Nephron (organoid): ENCODE data around the gene ARHGEF10L.

Experiments used
- H3K27ac Mint-ChIP-seq, 3 experiments: 2 replicates each; pipeline ENCODE4 v1.8.0; 2020; ENCODE audit warnings: mixed read lengths in 3 of 3, mild to moderate bottlenecking in 2 of 3, moderate library complexity in 1 of 3
- H3K27me3 Mint-ChIP-seq: 2 replicates; pipeline ENCODE4 v1.8.0; 2021; ENCODE audit warnings: low read depth, mild to moderate bottlenecking, moderate library complexity, mixed read lengths
- H3K36me3 Mint-ChIP-seq: 2 replicates; pipeline ENCODE4 v1.8.0; 2020; ENCODE audit warnings: low read depth, mixed read lengths
- H3K4me1 Mint-ChIP-seq: 2 replicates; pipeline ENCODE4 v1.8.0; 2020; ENCODE audit warnings: mixed read lengths
- H3K4me3 Mint-ChIP-seq, 3 experiments: 2 replicates each; pipeline ENCODE4 v1.8.0; 2020; ENCODE audit warnings: mild to moderate bottlenecking in 3 of 3, mixed read lengths in 3 of 3, moderate library complexity in 2 of 3
- H3K9me3 Mint-ChIP-seq: 2 replicates; pipeline ENCODE4 v1.8.0; 2020; ENCODE audit warnings: mixed read lengths
- CTCF ChIP-seq, 3 experiments: fragments of 200-600 bp; sonication (generic); IDR thresholded peaks; one replicate each; pipeline ENCODE4 v1.5.0; 2021; ENCODE audit warnings: antibody characterized with exemption in 3 of 3; ENCODE audit not compliant: unreplicated experiment in 3 of 3

ARHGEF10L gene

GRCh38 chr1:17607644-17608581 is 68.4 kb downstream of the ARHGEF10L start:
- H3K36me3 Mint-ChIP-seq = peaks cover 11% of the 10 kb centered on the region
- no peak overlapping the region for H3K4me3 Mint-ChIP-seq
- no peaks in the 10 kb centered on the region for H3K9me3 Mint-ChIP-seq
- H3K27me3 Mint-ChIP-seq = no peaks in the 10 kb centered on the region
- TF ChIP-seq CTCF (IDR thresholded peaks at IDR 0.05; ENCODE audit: unreplicated experiment in 3 of 3) = no peak
- no peak overlapping the region for H3K27ac Mint-ChIP-seq
- H3K4me1 Mint-ChIP-seq = peaks cover 20% of the 10 kb centered on the region

- Mint-ChIP-seq H3K27ac (no peak overlapping the region), H3K36me3 (peaks cover 11% of the 10 kb centered on the region), H3K4me1 (peaks cover 11% of the 10 kb centered on the region), H3K27me3 (no peaks in the 10 kb centered on the region), H3K9me3 (no peaks in the 10 kb centered on the region), H3K4me3 (no peak overlapping the region)
- TF ChIP-seq CTCF (IDR thresholded peaks at IDR 0.05; ENCODE audit: unreplicated experiment in 3 of 3) = no peak
Measured at GRCh38 chr1:17609529-17609928, 70.0 kb downstream of the ARHGEF10L start.

- Mint-ChIP-seq H3K4me1 (peaks cover 11% of the 10 kb centered on the region), H3K36me3 (peaks cover 11% of the 10 kb centered on the region), H3K9me3 (no peaks in the 10 kb centered on the region), H3K4me3 (no peak overlapping the region), H3K27me3 (no peaks in the 10 kb centered on the region), H3K27ac (no peak overlapping the region)
- no peak for TF ChIP-seq CTCF (IDR thresholded peaks at IDR 0.05; ENCODE audit: unreplicated experiment in 3 of 3)
Measured at GRCh38 chr1:17610085-17610484, 70.6 kb downstream of the ARHGEF10L start.

GRCh38 chr1:17610713-17611112 is 71.2 kb downstream of the ARHGEF10L start:
- Mint-ChIP-seq H3K36me3 (peaks cover 11% of the 10 kb centered on the region), H3K27me3 (no peaks in the 10 kb centered on the region), H3K4me1 (peaks cover 6% of the 10 kb centered on the region), H3K27ac (no peak overlapping the region), H3K4me3 (no peak overlapping the region), H3K9me3 (no peaks in the 10 kb centered on the region)
- no peak for TF ChIP-seq CTCF (IDR thresholded peaks at IDR 0.05; ENCODE audit: unreplicated experiment in 3 of 3)

- TF ChIP-seq CTCF (IDR thresholded peaks at IDR 0.05; ENCODE audit: unreplicated experiment in 3 of 3) = no peak
- no peaks in the 10 kb centered on the region for H3K4me1 Mint-ChIP-seq
- no peak overlapping the region for H3K27ac Mint-ChIP-seq
- H3K27me3 Mint-ChIP-seq = no peaks in the 10 kb centered on the region
- H3K4me3 Mint-ChIP-seq = no peak overlapping the region
- H3K36me3 Mint-ChIP-seq = peaks cover 10% of the 10 kb centered on the region
- H3K9me3 Mint-ChIP-seq = no peaks in the 10 kb centered on the region
Measured at GRCh38 chr1:17611991-17612390, 72.5 kb downstream of the ARHGEF10L start.

GRCh38 chr1:17612831-17613230 is 73.3 kb downstream of the ARHGEF10L start:
- no peak for TF ChIP-seq CTCF (IDR thresholded peaks at IDR 0.05; ENCODE audit: unreplicated experiment in 3 of 3)

More at GRCh38 chr1:17612831-17613230, 73.3 kb downstream of the ARHGEF10L start:
- Mint-ChIP-seq H3K36me3 (peaks cover 10% of the 10 kb centered on the region), H3K4me3 (no peak overlapping the region), H3K27ac (no peak overlapping the region), H3K4me1 (no peaks in the 10 kb centered on the region), H3K9me3 (no peaks in the 10 kb centered on the region), H3K27me3 (no peaks in the 10 kb centered on the region)
